Measurements from ENCODE around the gene KAT6B. TPM values are rescaled to one million over a fixed set of nuclear protein-coding genes. Genes with fewer than 3 reads are reported as not detected.

The KAT6B gene
- polyA plus RNA-seq, 1 donor from 2014 or later, result 11.5 TPM

GRCh38 chr10:75067272-75067671, 240.9 kb downstream of the KAT6B start:
- Histone ChIP-seq H3K4me2 (ENCODE audit: low read length) (no peak overlapping the region), H3K27me3 (ENCODE audit: insufficient read depth, low read depth, low read length) (no peaks in the 10 kb centered on the region), H2AFZ (ENCODE audit: low read depth, low read length) (no peak overlapping the region), H4K20me1 (ENCODE audit: insufficient read depth) (no peaks in the 10 kb centered on the region), H3K36me3 (ENCODE audit: insufficient read depth, low read length) (no peaks in the 10 kb centered on the region), H3K9me3 (ENCODE audit: low read length) (no peaks in the 10 kb centered on the region), H3K79me2 (replicated peaks; ENCODE audit: insufficient read depth, low read length) (no peaks in the 10 kb centered on the region), H3K4me3 (ENCODE audit: low read length) (no peak overlapping the region), H3K27ac (ENCODE audit: low read length) (no peak overlapping the region), H3F3A (ENCODE audit: insufficient read depth, low read length, poor library complexity, severe bottlenecking) (no peaks in the 10 kb centered on the region), H3K9ac (ENCODE audit: low read length) (no peak overlapping the region), H3K9me2 (ENCODE audit: insufficient read depth, low read length) (no peaks in the 10 kb centered on the region)
- TF ChIP-seq CTCF (IDR thresholded peaks at IDR 0.05; ENCODE audit: poor library complexity, severe bottlenecking) (no peak), TAF1 (IDR thresholded peaks at IDR 0.05; ENCODE audit: low read depth) (no peak), EZH2 (IDR thresholded peaks at IDR 0.05; ENCODE audit: borderline replicate concordance, insufficient read depth, low read length, poor library complexity, severe bottlenecking) (no peak), POLR2AphosphoS5 (IDR thresholded peaks at IDR 0.05) (no peak), EP300 (conservative IDR thresholded peaks at IDR 0.05; ENCODE audit: poor library complexity, severe bottlenecking) (no peak), MXI1 (conservative IDR thresholded peaks at IDR 0.05; ENCODE audit: poor library complexity, severe bottlenecking) (no peak), SMC3 (conservative IDR thresholded peaks at IDR 0.05; ENCODE audit: poor library complexity) (no peak), RAD21 (conservative IDR thresholded peaks at IDR 0.05) (no peak), REST (IDR thresholded peaks at IDR 0.05; ENCODE audit: borderline replicate concordance) (no peak)

- no peaks in the 10 kb centered on the region for H3K79me2 ChIP-seq (replicated peaks; ENCODE audit: insufficient read depth, low read length)
- H3K4me2 ChIP-seq (ENCODE audit: low read length), result no peak overlapping the region
- H2AFZ ChIP-seq (ENCODE audit: low read depth, low read length), result no peak overlapping the region
- no peak for TF ChIP-seq CTCF (IDR thresholded peaks at IDR 0.05; ENCODE audit: poor library complexity, severe bottlenecking)
- no peaks in the 10 kb centered on the region for H3K9me3 ChIP-seq (ENCODE audit: low read length)
- H3K36me3 ChIP-seq (ENCODE audit: insufficient read depth, low read length), result no peaks in the 10 kb centered on the region
- no peaks in the 10 kb centered on the region for H4K20me1 ChIP-seq (ENCODE audit: insufficient read depth)
- no peaks in the 10 kb centered on the region for H3F3A ChIP-seq (ENCODE audit: insufficient read depth, low read length, poor library complexity, severe bottlenecking)
- no peaks in the 10 kb centered on the region for H3K27me3 ChIP-seq (ENCODE audit: insufficient read depth, low read depth, low read length)
- no peak overlapping the region for H3K27ac ChIP-seq (ENCODE audit: low read length)
- no peak overlapping the region for H3K4me3 ChIP-seq (ENCODE audit: low read length)
- no peaks in the 10 kb centered on the region for H3K9me2 ChIP-seq (ENCODE audit: insufficient read depth, low read length)
- no peak overlapping the region for H3K9ac ChIP-seq (ENCODE audit: low read length)
Measured at GRCh38 chr10:75068523-75068922, 242.1 kb downstream of the KAT6B start.
